NB4 (cell line): ENCODE data around the gene SSNA1.

ENCODE experiments used
- DNase-seq: peaks from one replicate; pipeline ENCODE4 v3.0.0; 2010; ENCODE audit warnings: low read depth
- H3K4me3 ChIP-seq: one replicate; pipeline ENCODE4 v1.5.1; 2011; ENCODE audit warnings: mild to moderate bottlenecking, low read depth, low read length, moderate library complexity
- CTCF ChIP-seq: IDR thresholded peaks from one replicate; pipeline ENCODE4 v1.5.1; 2012; ENCODE audit warnings: low read depth, low read length
- MAX ChIP-seq: IDR thresholded peaks from 2 replicates; pipeline ENCODE4 v1.6.1; 2011; ENCODE audit warnings: low read depth, low read length
- MYC ChIP-seq: IDR thresholded peaks from 2 replicates; pipeline ENCODE4 v1.6.1; 2011; ENCODE audit warnings: low read depth, low read length
- POLR2A ChIP-seq: IDR thresholded peaks from 2 replicates; pipeline ENCODE4 v1.6.1; 2011; ENCODE audit warnings: mild to moderate bottlenecking; ENCODE audit not compliant: insufficient read length; ENCODE audit errors: extremely low read depth

The SSNA1 gene

GRCh38 chr9:137192448-137192780 is 3.9 kb downstream of the SSNA1 start:
- no peak for DNase-seq
- no peak overlapping the region for H3K4me3 ChIP-seq
- TF ChIP-seq POLR2A, result no peak
- TF ChIP-seq CTCF, result no peak
- no peak for TF ChIP-seq MAX
- TF ChIP-seq MYC, result no peak

GRCh38 chr9:137192859-137193258 is 4.4 kb downstream of the SSNA1 start:
- TF ChIP-seq MAX, result no peak
- no peak for TF ChIP-seq CTCF
- TF ChIP-seq POLR2A, result no peak
- TF ChIP-seq MYC, result no peak

GRCh38 chr9:137193771-137194170 is 5.3 kb downstream of the SSNA1 start:
- H3K4me3 ChIP-seq, result no peak overlapping the region
- TF ChIP-seq MAX (no peak), MYC (no peak), POLR2A (no peak), CTCF (no peak)
- DNase-seq, result no peak

More at GRCh38 chr9:137192859-137193258, 4.4 kb downstream of the SSNA1 start:
- no peak overlapping the region for H3K4me3 ChIP-seq
- DNase-seq, result no peak

- TF ChIP-seq MYC, result no peak
- no peak for TF ChIP-seq CTCF
- TF ChIP-seq POLR2A, result no peak
- TF ChIP-seq MAX, result no peak
- H3K4me3 ChIP-seq, result no peak overlapping the region
- DNase-seq, result no peak
Measured at GRCh38 chr9:137194388-137194787, 5.9 kb downstream of the SSNA1 start.

- no peak for DNase-seq
- TF ChIP-seq POLR2A (no peak), CTCF (no peak), MYC (no peak), MAX (no peak)
- H3K4me3 ChIP-seq, result no peak overlapping the region
Measured at GRCh38 chr9:137194909-137195308, 6.4 kb downstream of the SSNA1 start.

GRCh38 chr9:137195525-137196220 is 7.2 kb downstream of the SSNA1 start:
- DNase-seq, result no peak
- TF ChIP-seq CTCF (no peak), MAX (no peak), MYC (no peak)
- H3K4me3 ChIP-seq, result no peak overlapping the region
